ENCODE measurements around the gene DOC2A.

The DOC2A gene

GRCh38 chr16:29961479-29962343, 49.1 kb downstream of the DOC2A start, which contains the start of gene TMEM219 (continued):
- TF ChIP-seq, protein P1, sequence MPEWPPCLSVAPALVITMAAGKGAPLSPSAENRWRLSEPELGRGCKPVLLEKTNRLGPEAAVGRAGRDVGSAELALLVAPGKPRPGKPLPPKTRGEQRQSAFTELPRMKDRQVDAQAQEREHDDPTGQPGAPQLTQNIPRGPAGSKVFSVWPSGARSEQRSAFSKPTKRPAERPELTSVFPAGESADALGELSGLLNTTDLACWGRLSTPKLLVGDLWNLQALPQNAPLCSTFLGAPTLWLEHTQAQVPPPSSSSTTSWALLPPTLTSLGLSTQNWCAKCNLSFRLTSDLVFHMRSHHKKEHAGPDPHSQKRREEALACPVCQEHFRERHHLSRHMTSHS (tag by site-specific recombination; IDR thresholded peaks at IDR 0.05) = no peak
- TF ChIP-seq, protein P2, sequence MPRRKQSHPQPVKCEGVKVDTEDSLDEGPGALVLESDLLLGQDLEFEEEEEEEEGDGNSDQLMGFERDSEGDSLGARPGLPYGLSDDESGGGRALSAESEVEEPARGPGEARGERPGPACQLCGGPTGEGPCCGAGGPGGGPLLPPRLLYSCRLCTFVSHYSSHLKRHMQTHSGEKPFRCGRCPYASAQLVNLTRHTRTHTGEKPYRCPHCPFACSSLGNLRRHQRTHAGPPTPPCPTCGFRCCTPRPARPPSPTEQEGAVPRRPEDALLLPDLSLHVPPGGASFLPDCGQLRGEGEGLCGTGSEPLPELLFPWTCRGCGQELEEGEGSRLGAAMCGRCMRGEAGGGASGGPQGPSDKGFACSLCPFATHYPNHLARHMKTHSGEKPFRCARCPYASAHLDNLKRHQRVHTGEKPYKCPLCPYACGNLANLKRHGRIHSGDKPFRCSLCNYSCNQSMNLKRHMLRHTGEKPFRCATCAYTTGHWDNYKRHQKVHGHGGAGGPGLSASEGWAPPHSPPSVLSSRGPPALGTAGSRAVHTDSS (tag by site-specific recombination; IDR thresholded peaks at IDR 0.05) = no peak
- TF ChIP-seq ZNF214 (tag by site-specific recombination; IDR thresholded peaks at IDR 0.05; ENCODE audit: borderline replicate concordance) (no peak), ZNF211 (tag by site-specific recombination; IDR thresholded peaks at IDR 0.05; ENCODE audit: low read depth) (no peak), ZNF138 (tag by site-specific recombination; IDR thresholded peaks at IDR 0.05; ENCODE audit: borderline replicate concordance) (no peak), ZNF521 (tag by site-specific recombination; IDR thresholded peaks at IDR 0.05) (no peak), ZNF664 (tag by site-specific recombination; IDR thresholded peaks at IDR 0.05) (no peak), ZNF571 (tag by site-specific recombination; IDR thresholded peaks at IDR 0.05) (no peak), PRDM1 (tag by site-specific recombination; IDR thresholded peaks at IDR 0.05) (no peak), ZBTB48 (tag by site-specific recombination; IDR thresholded peaks at IDR 0.05) (peak; percentile 45; the same call in 1 of the 2 replicates), ZNF624 (tag by site-specific recombination; IDR thresholded peaks at IDR 0.05) (no peak), ZFP41 (tag by site-specific recombination; IDR thresholded peaks at IDR 0.05; ENCODE audit: borderline replicate concordance) (no peak), ZNF26 (tag by site-specific recombination; IDR thresholded peaks at IDR 0.05) (no peak), ZNF24 (tag by site-specific recombination; IDR thresholded peaks at IDR 0.05) (peak; percentile 67), ZNF48 (tag by site-specific recombination; IDR thresholded peaks at IDR 0.05) (no peak), HOXA7 (CRISPR knock-in tag; IDR thresholded peaks at IDR 0.05; ENCODE audit: borderline replicate concordance) (no peak), TRIM28 (IDR thresholded peaks at IDR 0.05; ENCODE audit: borderline replicate concordance, low read length) (no peak; the same call in 1 of the 2 replicates), ZNF18 (tag by site-specific recombination; IDR thresholded peaks at IDR 0.05) (no peak; the same call in 1 of the 2 replicates), KLF16 (tag by site-specific recombination; IDR thresholded peaks at IDR 0.05) (peak; percentile 72), BCL11A (tag by site-specific recombination; IDR thresholded peaks at IDR 0.05; ENCODE audit: low read depth) (no peak), ZNF155 (tag by site-specific recombination; IDR thresholded peaks at IDR 0.05) (no peak), ZNF530 (tag by site-specific recombination; IDR thresholded peaks at IDR 0.05; ENCODE audit: low read depth) (no peak), ZNF114 (tag by site-specific recombination; IDR thresholded peaks at IDR 0.05) (no peak), SETDB1 (IDR thresholded peaks at IDR 0.05; ENCODE audit: insufficient read length, low read length) (peak; percentile 14), ZNF311 (tag by site-specific recombination; IDR thresholded peaks at IDR 0.05; ENCODE audit: borderline replicate concordance) (no peak), ZNF274 (IDR thresholded peaks at IDR 0.05; ENCODE audit: low read length) (no peak), ZNF274 (tag by site-specific recombination; IDR thresholded peaks at IDR 0.05; ENCODE audit: borderline replicate concordance) (no peak), ZFHX2 (tag by site-specific recombination; conservative IDR thresholded peaks at IDR 0.05) (peak; percentile 73)
- TF ChIP-seq, protein P3, sequence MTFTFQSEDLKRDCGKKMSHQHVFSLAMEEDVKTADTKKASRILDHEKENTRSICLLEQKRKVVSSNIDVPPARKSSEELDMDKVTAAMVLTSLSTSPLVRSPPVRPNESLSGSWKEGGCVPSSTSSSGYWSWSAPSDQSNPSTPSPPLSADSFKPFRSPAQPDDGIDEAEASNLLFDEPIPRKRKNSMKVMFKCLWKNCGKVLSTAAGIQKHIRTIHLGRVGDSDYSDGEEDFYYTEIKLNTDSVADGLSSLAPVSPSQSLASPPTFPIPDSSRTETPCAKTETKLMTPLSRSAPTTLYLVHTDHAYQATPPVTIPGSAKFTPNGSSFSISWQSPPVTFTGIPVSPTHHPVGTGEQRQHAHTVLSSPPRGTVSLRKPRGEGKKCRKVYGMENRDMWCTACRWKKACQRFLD (tag by site-specific recombination; IDR thresholded peaks at IDR 0.05) = no peak
- TF ChIP-seq, protein P4, sequence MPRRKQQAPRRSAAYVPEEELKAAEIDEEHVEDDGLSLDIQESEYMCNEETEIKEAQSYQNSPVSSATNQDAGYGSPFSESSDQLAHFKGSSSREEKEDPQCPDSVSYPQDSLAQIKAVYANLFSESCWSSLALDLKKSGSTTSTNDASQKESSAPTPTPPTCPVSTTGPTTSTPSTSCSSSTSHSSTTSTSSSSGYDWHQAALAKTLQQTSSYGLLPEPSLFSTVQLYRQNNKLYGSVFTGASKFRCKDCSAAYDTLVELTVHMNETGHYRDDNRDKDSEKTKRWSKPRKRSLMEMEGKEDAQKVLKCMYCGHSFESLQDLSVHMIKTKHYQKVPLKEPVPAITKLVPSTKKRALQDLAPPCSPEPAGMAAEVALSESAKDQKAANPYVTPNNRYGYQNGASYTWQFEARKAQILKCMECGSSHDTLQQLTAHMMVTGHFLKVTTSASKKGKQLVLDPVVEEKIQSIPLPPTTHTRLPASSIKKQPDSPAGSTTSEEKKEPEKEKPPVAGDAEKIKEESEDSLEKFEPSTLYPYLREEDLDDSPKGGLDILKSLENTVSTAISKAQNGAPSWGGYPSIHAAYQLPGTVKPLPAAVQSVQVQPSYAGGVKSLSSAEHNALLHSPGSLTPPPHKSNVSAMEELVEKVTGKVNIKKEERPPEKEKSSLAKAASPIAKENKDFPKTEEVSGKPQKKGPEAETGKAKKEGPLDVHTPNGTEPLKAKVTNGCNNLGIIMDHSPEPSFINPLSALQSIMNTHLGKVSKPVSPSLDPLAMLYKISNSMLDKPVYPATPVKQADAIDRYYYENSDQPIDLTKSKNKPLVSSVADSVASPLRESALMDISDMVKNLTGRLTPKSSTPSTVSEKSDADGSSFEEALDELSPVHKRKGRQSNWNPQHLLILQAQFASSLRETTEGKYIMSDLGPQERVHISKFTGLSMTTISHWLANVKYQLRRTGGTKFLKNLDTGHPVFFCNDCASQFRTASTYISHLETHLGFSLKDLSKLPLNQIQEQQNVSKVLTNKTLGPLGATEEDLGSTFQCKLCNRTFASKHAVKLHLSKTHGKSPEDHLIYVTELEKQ (tag by site-specific recombination; IDR thresholded peaks at IDR 0.05; ENCODE audit: borderline replicate concordance) = no peak
